Measurements from ENCODE around the gene DDX42.
A peak's percentile ranks its signal among the peaks of the same experiment; 100 is the strongest.

DDX42 gene

GRCh38 chr17:63819131-63819530 is 45.2 kb downstream of the DDX42 start:
- DNase-seq (ENCODE audit: extremely low spot score, insufficient read length, low read depth) (no peak), FAIRE-seq (no peak)

DNA sequence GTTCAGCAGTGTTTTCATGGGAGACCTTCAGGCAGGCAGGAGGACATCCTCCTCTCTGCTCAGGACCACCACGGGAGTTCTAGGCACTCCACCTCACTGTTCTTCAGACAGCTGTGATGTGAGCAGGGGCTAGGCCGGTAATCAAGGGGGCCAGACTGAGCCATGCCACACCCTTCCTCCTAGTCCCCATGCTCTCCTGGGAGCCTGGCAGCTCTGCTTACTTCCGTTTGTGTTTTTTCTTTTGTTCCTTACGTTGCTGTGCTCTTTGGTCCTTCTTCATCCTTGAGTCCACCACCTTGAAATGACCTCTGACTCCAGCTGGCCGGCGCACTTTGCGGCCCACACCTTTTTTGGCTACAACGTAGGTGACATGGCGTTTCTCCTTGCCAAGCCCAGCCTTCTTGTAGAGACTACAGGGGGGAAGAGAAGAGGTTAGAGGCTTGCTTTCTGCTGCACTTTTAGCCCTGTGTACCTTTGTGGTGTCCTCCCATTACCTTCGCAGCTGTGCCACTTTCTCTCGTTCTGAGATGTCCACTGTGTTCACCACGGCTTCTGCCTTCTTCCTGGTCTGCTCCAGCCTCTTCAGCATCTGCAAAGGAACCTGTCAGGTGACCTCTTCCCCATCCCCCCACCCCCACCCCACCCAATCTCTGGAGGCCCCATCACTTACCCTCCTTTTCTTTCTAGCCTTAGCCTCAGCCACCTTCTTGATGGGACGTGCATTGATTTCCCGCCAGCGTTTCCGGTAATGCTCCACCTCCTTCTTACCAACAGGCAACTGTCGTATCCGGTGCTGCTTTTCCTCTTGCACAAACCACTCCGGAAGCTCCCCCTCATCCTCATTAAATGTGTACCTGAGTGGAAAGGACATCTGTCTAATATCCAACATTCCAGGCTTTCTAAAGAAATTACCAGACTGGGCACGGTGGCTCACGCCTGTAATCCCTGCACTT is 45.9 kb downstream of the DDX42 start:
- no peak for FAIRE-seq

DNA sequence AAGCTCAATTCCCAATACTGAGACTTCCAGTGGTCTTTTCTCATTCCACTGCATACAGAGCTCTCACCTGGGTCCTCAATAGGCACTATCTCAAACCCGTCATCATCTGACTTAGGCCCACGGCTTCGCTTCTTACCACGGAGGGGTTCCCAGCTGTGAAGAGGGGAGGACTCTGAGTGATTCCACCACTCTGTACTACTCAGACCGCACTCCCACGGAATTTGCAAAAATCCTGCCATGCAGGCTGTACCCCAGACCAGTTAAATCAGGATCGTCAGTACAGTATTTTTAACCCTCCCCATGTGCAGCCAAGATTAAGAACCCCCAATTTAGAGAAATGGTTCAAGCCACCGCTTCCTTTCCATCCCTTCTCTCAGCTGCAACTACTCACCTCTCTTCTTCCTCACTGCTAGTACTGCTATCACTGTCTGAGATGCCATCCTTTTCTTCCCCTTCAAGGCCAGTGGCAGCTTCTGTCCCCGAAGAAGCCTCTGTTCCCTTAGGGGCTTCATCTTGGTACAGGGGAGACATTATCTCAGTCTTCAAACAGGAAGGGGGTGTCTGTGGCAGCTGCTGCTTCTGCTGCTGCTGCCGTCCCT is 47.1 kb downstream of the DDX42 start:
- DNase-seq (ENCODE audit: extremely low spot score, insufficient read length, low read depth) (no peak), FAIRE-seq (no peak)

More for the DNA sequence above, 45.9 kb downstream of the DDX42 start:
- DNase-seq (ENCODE audit: extremely low spot score, insufficient read length, low read depth), result no peak

GRCh38 chr17:63821804-63822203 is 47.8 kb downstream of the DDX42 start:
- no peak for FAIRE-seq
- DNase-seq (ENCODE audit: extremely low spot score, insufficient read length, low read depth), result no peak

GRCh38 chr17:63822537-63822936 is 48.6 kb downstream of the DDX42 start:
- DNase-seq (ENCODE audit: extremely low spot score, insufficient read length, low read depth) (no peak), FAIRE-seq (no peak)

GRCh38 chr17:63823659-63824331 is 49.8 kb downstream of the DDX42 start:
- FAIRE-seq, result no peak

GRCh38 chr17:63824362-63824761 is 50.4 kb downstream of the DDX42 start:
- FAIRE-seq (no peak), DNase-seq (ENCODE audit: extremely low spot score, insufficient read length, low read depth) (no peak)

More at GRCh38 chr17:63823659-63824331, 49.8 kb downstream of the DDX42 start:
- no peak for DNase-seq (ENCODE audit: extremely low spot score, insufficient read length, low read depth)

DNA sequence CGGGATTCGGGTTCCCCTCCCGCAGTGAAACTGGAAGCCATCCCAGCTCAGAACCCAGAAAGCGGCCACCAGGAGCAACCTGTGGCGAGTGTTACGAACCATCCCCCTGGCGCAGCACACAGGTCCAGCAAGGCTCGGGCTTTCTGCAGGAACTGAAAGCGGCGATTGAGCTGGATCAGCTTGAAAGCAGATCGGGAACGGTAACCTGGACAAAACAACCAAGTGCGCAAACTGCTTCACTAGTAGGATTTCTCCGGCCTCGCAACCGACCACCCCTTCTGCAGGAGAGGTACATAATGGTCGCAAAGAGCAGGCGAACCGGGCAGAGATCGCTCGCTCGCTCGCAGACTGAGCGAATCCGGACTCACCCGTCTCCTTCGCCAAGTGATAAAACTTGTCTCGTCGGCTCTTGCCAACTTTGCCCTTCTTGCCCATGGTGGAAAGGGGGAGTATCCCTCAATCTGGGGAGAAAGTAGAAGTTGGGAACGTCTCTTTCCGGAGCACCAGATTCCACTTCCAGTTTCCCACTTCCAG is 52.6 kb downstream of the DDX42 start:
- FAIRE-seq (no peak), DNase-seq (ENCODE audit: extremely low spot score, insufficient read length, low read depth) (no peak)

- peak; percentile 80 for DNase-seq (ENCODE audit: extremely low spot score, insufficient read length, low read depth)
- FAIRE-seq, result peak; percentile 97
These were observed 53.2 kb downstream of the DDX42 start, which contains the start of the genes FTSJ3 and PSMC5 for GRCh38 chr17:63827002-63827800. Gene FTSJ3, minus strand, starts transcription at chr17:63827663. Its CDS starts 761 bp downstream, at chr17:63826902. Gene PSMC5, plus strand, starts transcription at chr17:63827431. Its CDS starts 60 bp downstream, at chr17:63827491.

GRCh38 chr17:63827801-63828221 is 53.8 kb downstream of the DDX42 start:
- DNase-seq (ENCODE audit: extremely low spot score, insufficient read length, low read depth) (no peak), FAIRE-seq (peak; percentile 9)

- no peak for FAIRE-seq
- no peak for DNase-seq (ENCODE audit: extremely low spot score, insufficient read length, low read depth)
These were observed 55.0 kb downstream of the DDX42 start for GRCh38 chr17:63828936-63829335.

DNA sequence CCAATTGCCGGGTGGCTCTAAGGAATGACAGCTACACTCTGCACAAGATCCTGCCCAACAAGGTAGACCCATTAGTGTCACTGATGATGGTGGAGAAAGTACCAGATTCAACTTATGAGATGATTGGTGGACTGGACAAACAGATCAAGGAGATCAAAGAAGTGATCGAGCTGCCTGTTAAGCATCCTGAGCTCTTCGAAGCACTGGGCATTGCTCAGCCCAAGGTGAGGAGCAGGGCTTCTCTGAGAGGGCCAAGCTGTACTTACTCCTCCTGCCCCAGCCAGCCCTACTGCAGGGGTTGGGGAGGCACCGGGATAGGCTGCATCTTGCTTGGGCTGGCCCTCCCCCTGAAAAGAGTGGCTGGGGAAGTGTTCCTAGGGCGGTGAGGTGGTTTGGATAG is 56.3 kb downstream of the DDX42 start:
- no peak for DNase-seq (ENCODE audit: extremely low spot score, insufficient read length, low read depth)
- no peak for FAIRE-seq

- FAIRE-seq (no peak), DNase-seq (ENCODE audit: extremely low spot score, insufficient read length, low read depth) (no peak)
These were observed 57.0 kb downstream of the DDX42 start for GRCh38 chr17:63830904-63831491.

DNA sequence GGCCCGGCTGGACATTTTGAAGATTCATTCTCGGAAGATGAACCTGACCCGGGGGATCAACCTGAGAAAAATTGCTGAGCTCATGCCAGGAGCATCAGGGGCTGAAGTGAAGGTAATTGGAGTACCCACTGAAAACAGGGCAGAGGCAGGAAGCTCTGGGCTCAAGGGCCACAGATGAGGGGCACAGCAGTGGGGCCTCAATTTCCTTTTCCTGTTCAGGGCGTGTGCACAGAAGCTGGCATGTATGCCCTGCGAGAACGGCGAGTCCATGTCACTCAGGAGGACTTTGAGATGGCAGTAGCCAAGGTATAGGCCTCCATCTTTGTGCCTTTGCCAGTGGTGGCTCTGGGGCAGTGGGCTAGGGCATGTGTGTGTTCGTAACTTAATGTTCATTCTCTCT is 57.5 kb downstream of the DDX42 start:
- DNase-seq (ENCODE audit: extremely low spot score, insufficient read length, low read depth) (no peak), FAIRE-seq (no peak)

GRCh38 chr17:63832014-63832413 is 58.0 kb downstream of the DDX42 start:
- no peak for FAIRE-seq

GRCh38 chr17:63832455-63832854 is 58.5 kb downstream of the DDX42 start:
- DNase-seq (ENCODE audit: extremely low spot score, insufficient read length, low read depth) (no peak), FAIRE-seq (no peak)

More at GRCh38 chr17:63832014-63832413, 58.0 kb downstream of the DDX42 start:
- no peak for DNase-seq (ENCODE audit: extremely low spot score, insufficient read length, low read depth)

DNA sequence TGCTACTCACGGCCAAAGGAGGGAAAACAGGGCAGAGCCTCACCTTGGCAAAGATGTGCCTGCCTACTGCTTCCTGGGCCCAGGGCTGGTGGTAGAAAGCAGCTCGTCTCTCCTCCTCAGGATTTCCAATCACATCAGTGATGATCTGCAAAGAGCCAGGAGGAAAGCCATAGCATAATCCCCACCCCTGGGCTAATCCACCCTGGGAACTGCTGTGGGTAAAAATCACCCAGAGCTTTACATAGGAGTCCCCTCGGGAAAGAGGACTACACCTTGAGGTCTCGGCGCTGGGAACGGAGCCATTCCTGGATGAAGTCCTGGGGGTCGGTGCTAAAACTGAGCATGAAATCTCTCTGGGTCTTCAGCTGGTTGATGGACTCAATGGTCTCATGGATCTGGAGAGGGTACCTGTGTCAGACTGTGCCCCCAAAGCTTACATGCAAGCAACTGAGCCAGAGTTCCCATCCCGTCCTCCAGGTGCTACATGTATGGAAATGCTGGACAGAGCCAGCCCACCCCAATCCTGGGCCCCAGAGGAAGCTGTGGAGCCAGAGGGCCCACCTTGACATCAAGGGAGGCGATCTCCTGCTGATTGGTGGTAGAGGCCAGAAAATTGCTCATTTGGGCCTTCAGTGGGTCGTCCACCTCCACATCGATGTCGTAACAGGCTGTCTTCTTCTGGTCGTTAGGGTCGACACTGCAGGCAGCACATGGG is 59.2 kb downstream of the DDX42 start:
- DNase-seq (ENCODE audit: extremely low spot score, insufficient read length, low read depth) (no peak), FAIRE-seq (no peak)

- FAIRE-seq (no peak), DNase-seq (ENCODE audit: extremely low spot score, insufficient read length, low read depth) (no peak)
These were observed 59.9 kb downstream of the DDX42 start for GRCh38 chr17:63833741-63834373.

All from GM18507 (cell line).